PC-9 (cell line): ENCODE results near the gene RFX8. TPM values are rescaled to one million over a fixed set of nuclear protein-coding genes. Genes with fewer than 3 reads are reported as not detected.

Experiments
- BruUV-seq: library from RNA; stranded (reverse); fragments of 400-500 nt; replicated peaks from 2 replicates; lab custom pipeline; 2021; lab: Mats Ljungman, UMichigan
- CTCF ChIA-PET: fragments of 300-600 bp; sonication (Branson Sonifier 250); formaldehyde crosslinking; loops from one replicate; lab custom pipeline; 2022; ENCODE audit warnings: antibody characterized with exemption; lab: Charles Lee
- POLR2A ChIA-PET: fragments of 300-600 bp; sonication (Branson Sonifier 250); formaldehyde crosslinking; loops from one replicate; lab custom pipeline; 2022; ENCODE audit warnings: antibody characterized with exemption; ENCODE audit not compliant: unreplicated experiment; lab: Charles Lee
- DNase-seq, 2 experiments: peaks; one replicate each; pipeline versions ENCODE4 v3.0.0 to v3.0.0-alpha.2; 2015 to 2022; ENCODE audit warnings: mixed read lengths in 1 of 2
- H2AFZ ChIP-seq: fragments of 200-600 bp; sonication (generic); 2 replicates; pipeline ENCODE4 v1.8.1; 2017; ENCODE audit warnings: antibody characterized with exemption
- H3F3A ChIP-seq: fragments of 200-600 bp; sonication (generic); 2 replicates; pipeline ENCODE4 v1.8.1; 2017; ENCODE audit warnings: antibody characterized with exemption, mild to moderate bottlenecking, low read depth; ENCODE audit not compliant: insufficient read depth
- H3K27ac ChIP-seq: fragments of 200-600 bp; sonication (generic); 2 replicates; pipeline ENCODE4 v1.6.1; 2016; ENCODE audit warnings: mixed run types
- H3K27me3 ChIP-seq: fragments of 200-600 bp; sonication (generic); 2 replicates; pipeline ENCODE4 v1.6.1; 2016; ENCODE audit warnings: low read depth, mixed run types; ENCODE audit not compliant: insufficient read depth
- H3K36me3 ChIP-seq: fragments of 200-600 bp; sonication (generic); 2 replicates; pipeline ENCODE4 v1.6.1; 2016; ENCODE audit warnings: low read depth, mixed run types
- H3K4me1 ChIP-seq: fragments of 200-600 bp; sonication (generic); replicated peaks from 2 replicates; pipeline ENCODE4 v1.6.1; 2016; ENCODE audit warnings: mixed run types; ENCODE audit not compliant: insufficient read depth
- H3K4me2 ChIP-seq: fragments of 200-600 bp; sonication (generic); 2 replicates; pipeline ENCODE4 v1.6.1; 2017; ENCODE audit warnings: mixed run types
- H3K4me3 ChIP-seq: fragments of 200-600 bp; sonication (generic); 2 replicates; pipeline ENCODE4 v1.6.1; 2016; ENCODE audit warnings: mixed run types
- H3K79me2 ChIP-seq: fragments of 200-600 bp; sonication (generic); 2 replicates; pipeline ENCODE4 v1.6.1; 2017; ENCODE audit warnings: low read depth, mixed run types
- H3K9me2 ChIP-seq: fragments of 200-600 bp; sonication (generic); 2 replicates; pipeline ENCODE4 v1.8.1; 2017; ENCODE audit warnings: mild to moderate bottlenecking; ENCODE audit not compliant: insufficient read depth
- H3K9me3 ChIP-seq: fragments of 200-600 bp; sonication (generic); 2 replicates; pipeline ENCODE4 v1.8.1; 2016; ENCODE audit warnings: low read depth; ENCODE audit not compliant: insufficient read depth
- H4K20me1 ChIP-seq: fragments of 200-600 bp; sonication (generic); 2 replicates; pipeline ENCODE4 v1.8.1; 2017; ENCODE audit not compliant: insufficient read depth
- EZH2 ChIP-seq: fragments of 200-600 bp; sonication (generic); IDR thresholded peaks from 2 replicates; pipeline ENCODE4 v1.8.0; 2017; ENCODE audit warnings: antibody characterized with exemption, low read depth
- intact Hi-C: fragments of 100-400 bp; cut with micrococcal nuclease; formaldehyde crosslinking; loops from one replicate; pipeline ENCODE4 v1.10.0; 2022; ENCODE audit not compliant: unreplicated experiment
- total RNA-seq: library from RNA; stranded (reverse); gene quantifications from 2 replicates; pipeline ENCODE4 v1.2.3, GENCODE V29; 2021
- TF ChIP-seq, protein P1 (sequence below): fragments of 200-600 bp; sonication (generic); conservative IDR thresholded peaks from 2 replicates; pipeline ENCODE4 v1.6.1; 2017; ENCODE audit warnings: mixed run types, antibody characterized with exemption, mild to moderate bottlenecking, moderate library complexity

The RFX8 gene
- total RNA-seq, 1 experiment from 2014 or later: not detected

DNA sequence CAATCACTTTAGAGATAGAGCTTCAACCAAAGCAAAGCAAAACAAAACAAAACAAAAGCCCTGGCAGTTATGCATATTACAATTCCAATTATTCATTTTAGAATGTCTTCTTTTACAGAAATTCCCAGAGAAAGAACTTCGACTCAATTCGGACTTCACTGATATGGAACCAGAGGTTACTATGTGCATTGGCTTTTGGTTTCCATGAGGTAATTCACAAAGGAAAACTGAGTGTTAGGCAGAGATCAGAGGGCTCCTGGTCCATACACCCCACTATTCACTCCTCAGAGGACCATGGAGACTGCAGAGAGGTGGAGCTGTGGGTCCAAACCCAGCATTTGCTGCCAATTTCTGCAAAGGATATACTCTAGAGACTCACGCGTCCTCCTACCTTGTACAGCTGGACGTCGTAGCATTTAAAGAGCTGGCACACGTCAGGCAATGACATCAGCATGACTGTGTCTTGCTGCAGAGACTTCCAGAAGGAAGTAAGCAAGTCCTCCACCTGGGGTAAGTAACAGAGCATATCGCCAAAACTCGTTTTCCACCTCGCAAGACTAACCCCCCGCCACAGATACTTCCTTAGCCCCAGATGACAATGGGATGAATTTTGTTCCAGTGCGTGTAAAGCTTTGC, 56.3 kb downstream of the RFX8 start:
- CTCF ChIA-PET: interaction anchor here (0.6 to 1.4 kb wide), 8 partner anchors 30 to 645 kb away, joined by 3 to 7 read pairs (median 4); no protein-coding TSS in a partner anchor
- no peaks in the 10 kb centered on the region for H4K20me1 ChIP-seq
- H3K36me3 ChIP-seq: no peaks in the 10 kb centered on the region
- no peak overlapping the region for H3K27ac ChIP-seq
- H3K4me3 ChIP-seq: no peak overlapping the region
- H3K9me3 ChIP-seq: no peaks in the 10 kb centered on the region
- TF ChIP-seq, protein P1, sequence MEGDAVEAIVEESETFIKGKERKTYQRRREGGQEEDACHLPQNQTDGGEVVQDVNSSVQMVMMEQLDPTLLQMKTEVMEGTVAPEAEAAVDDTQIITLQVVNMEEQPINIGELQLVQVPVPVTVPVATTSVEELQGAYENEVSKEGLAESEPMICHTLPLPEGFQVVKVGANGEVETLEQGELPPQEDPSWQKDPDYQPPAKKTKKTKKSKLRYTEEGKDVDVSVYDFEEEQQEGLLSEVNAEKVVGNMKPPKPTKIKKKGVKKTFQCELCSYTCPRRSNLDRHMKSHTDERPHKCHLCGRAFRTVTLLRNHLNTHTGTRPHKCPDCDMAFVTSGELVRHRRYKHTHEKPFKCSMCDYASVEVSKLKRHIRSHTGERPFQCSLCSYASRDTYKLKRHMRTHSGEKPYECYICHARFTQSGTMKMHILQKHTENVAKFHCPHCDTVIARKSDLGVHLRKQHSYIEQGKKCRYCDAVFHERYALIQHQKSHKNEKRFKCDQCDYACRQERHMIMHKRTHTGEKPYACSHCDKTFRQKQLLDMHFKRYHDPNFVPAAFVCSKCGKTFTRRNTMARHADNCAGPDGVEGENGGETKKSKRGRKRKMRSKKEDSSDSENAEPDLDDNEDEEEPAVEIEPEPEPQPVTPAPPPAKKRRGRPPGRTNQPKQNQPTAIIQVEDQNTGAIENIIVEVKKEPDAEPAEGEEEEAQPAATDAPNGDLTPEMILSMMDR: no peak
- TF ChIP-seq EZH2: no peak
- POLR2A ChIA-PET: no interaction called here
- no peaks in the 10 kb centered on the region for H3K79me2 ChIP-seq
- 0 out of 2 replicates have a peak, but pooled peaks cover 5% of the 10 kb centered on the region for H3K4me1 ChIP-seq
- H3F3A ChIP-seq: peaks cover 6% of the 10 kb centered on the region; the same call in 1 of the 2 replicates
- H3K9me2 ChIP-seq: no peaks in the 10 kb centered on the region
- H3K4me2 ChIP-seq: no peak overlapping the region
- intact Hi-C loops: loop anchor here (1.0 to 10.0 kb wide), 5 partner anchors 76 to 822 kb away; partner anchors contain the start of gene MAP4K4
- DNase-seq: no peak
- H3K27me3 ChIP-seq: no peaks in the 10 kb centered on the region
- BruUV-seq: no TSS peak
- H2AFZ ChIP-seq: no peak overlapping the region

DNA sequence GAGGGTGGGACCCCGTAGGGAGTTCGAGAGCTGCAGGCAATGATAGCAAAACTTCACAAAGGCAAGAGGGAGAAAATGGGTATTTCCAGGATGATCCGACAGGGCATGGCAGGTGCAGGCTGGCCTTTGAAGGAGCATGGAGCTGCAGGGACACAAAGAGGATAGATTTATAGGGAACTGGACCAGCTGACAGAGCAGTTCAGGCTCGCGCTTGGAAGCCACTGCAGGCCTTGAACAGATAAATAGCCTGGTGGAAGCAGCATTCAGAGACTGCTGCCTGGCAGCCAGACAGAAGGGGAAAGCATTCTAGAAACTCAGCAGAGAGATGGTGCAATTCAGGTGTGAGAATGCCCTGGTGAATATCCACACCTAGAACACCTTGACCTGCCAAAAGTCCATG, 58.3 kb downstream of the RFX8 start:
- no peaks in the 10 kb centered on the region for H3K9me2 ChIP-seq
- TF ChIP-seq, protein P1: no peak
- no peak for TF ChIP-seq EZH2
- H3K9me3 ChIP-seq: no peaks in the 10 kb centered on the region
- BruUV-seq: no TSS peak
- CTCF ChIA-PET: interaction anchor here (0.6 to 1.0 kb wide), 3 partner anchors 74 to 212 kb away, joined by 3 to 6 read pairs (median 3); no protein-coding TSS in a partner anchor
- DNase-seq: no peak
- H3K27ac ChIP-seq: no peak overlapping the region
- intact Hi-C loops: loop anchor here (10.0 kb wide), 1 partner anchor 278 kb away; the partner anchor contains the start of gene MAP4K4
- H3K4me2 ChIP-seq: no peak overlapping the region
- no peak overlapping the region for H3K4me3 ChIP-seq
- H3K27me3 ChIP-seq: no peaks in the 10 kb centered on the region
- no peaks in the 10 kb centered on the region for H3K36me3 ChIP-seq
- H4K20me1 ChIP-seq: no peaks in the 10 kb centered on the region
- peaks cover 14% of the 10 kb centered on the region for H3F3A ChIP-seq
- H3K79me2 ChIP-seq: no peaks in the 10 kb centered on the region
- POLR2A ChIA-PET: interaction anchor here (0.7 kb wide), 1 partner anchor 108 kb away, joined by 5 read pairs; no protein-coding TSS in a partner anchor
- H3K4me1 ChIP-seq: peaks cover 12% of the 10 kb centered on the region
- H2AFZ ChIP-seq: no peak overlapping the region

- H2AFZ ChIP-seq: no peak overlapping the region
- intact Hi-C loops: loop anchor here (10.0 kb wide), 1 partner anchor 279 kb away; the partner anchor contains the start of gene MAP4K4
- no peaks in the 10 kb centered on the region for H3K9me3 ChIP-seq
- no peaks in the 10 kb centered on the region for H3K9me2 ChIP-seq
- POLR2A ChIA-PET: no interaction called here
- DNase-seq: no peak
- no peak overlapping the region for H3K27ac ChIP-seq
- TF ChIP-seq, protein P1: no peak
- TF ChIP-seq EZH2: no peak
- no peaks in the 10 kb centered on the region for H3K27me3 ChIP-seq
- H3K4me2 ChIP-seq: no peak overlapping the region
- no peak overlapping the region for H3K4me3 ChIP-seq
- no peaks in the 10 kb centered on the region for H4K20me1 ChIP-seq
- H3K4me1 ChIP-seq: peaks cover 19% of the 10 kb centered on the region
- BruUV-seq: no TSS peak
- H3K79me2 ChIP-seq: no peaks in the 10 kb centered on the region
- H3F3A ChIP-seq: peaks cover 21% of the 10 kb centered on the region
- H3K36me3 ChIP-seq: no peaks in the 10 kb centered on the region
- CTCF ChIA-PET: no interaction called here
These were observed 59.0 kb downstream of the RFX8 start for GRCh38 chr2:101415884-101416283.
